Mammary epithelial cell (primary cell): Measurements from ENCODE around the gene ADAM11.

Source experiments
- CTCF ChIP-seq, 2 donors: IDR thresholded peaks in 1 of 2; conservative IDR thresholded peaks in 1 of 2; 2 replicates each; pipeline ENCODE4 v1.5.1; 2011 to 2012; ENCODE audit warnings: inconsistent platforms in 2 of 2, low read length in 2 of 2, mild to moderate bottlenecking in 2 of 2, control low read depth in 1 of 2, low read depth in 1 of 2; ENCODE audit not compliant: insufficient read depth in 1 of 2; ENCODE audit errors: extremely low read depth in 1 of 2
- EZH2 ChIP-seq: IDR thresholded peaks from 2 replicates; pipeline ENCODE4 v1.6.1; 2012; ENCODE audit warnings: low read length, inconsistent platforms, borderline replicate concordance

GRCh38 chr17:44747566-44747965 is 11.2 kb upstream of the ADAM11 start:
- no peak for TF ChIP-seq CTCF (conservative IDR thresholded peaks at IDR 0.05 in 1 of 2, IDR thresholded peaks at IDR 0.05 in 1 of 2; ENCODE audit: extremely low read depth in 1 of 2, insufficient read depth in 1 of 2, low read depth in 1 of 2, low read length in 2 of 2)
- TF ChIP-seq EZH2, result no peak
